ENCODE results near the gene GAL3ST1. TPM values are rescaled to one million over a fixed set of nuclear protein-coding genes. Genes with fewer than 3 reads are reported as not detected.
"Not testable (repeated sequence)": the region's sequence is repeated elsewhere in the genome, so short reads cannot be mapped to it uniquely, and the experiment has no call there.

Gene GAL3ST1
- total and polyA plus RNA-seq, 10 of the 15 experiments (the other 5 are each of a cell fraction or from before 2014, with no cell fraction given) = not detected

DNA sequence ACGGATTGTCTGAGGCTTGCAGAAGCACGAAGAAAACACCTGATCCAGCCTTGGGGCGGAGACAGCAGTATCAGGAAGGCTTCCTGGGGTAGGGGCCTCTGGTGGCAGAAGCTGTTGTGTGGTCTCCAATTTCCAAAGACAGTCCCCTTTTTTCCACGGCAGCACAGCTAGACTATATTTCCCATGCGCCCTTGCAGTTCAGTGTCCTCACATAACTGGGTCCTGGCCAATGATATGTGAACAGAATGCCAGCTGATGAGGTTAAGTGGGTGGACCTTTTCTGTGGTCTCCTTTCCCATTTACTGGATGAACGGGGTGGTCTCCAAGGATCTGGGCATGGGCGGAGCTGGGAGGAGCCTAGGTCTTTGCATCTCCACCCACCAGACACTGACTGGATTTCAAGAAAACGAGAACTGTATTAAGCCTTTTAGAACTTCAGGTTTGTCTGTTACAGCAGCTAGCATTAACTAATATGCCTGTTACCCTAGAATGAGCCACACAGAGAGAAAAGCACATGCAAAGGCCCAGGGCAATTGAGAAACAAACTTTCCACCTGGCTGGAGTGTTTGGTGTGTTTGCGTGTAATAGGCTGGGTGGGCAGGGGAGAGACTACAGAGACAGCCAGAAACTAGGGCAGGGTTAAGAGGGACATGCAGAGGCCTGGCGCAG lies 6.2 kb downstream of the GAL3ST1 start:
- intact Hi-C loops (cut with micrococcal nuclease; ENCODE audit: unreplicated experiment) = no loop called here
- Histone ChIP-seq H3K79me2 (ENCODE audit: control insufficient read depth, insufficient read depth, low read length) (no peaks in the 10 kb centered on the region), H2AFZ (ENCODE audit: control insufficient read depth, low read depth, low read length) (no peak overlapping the region), H3K4me1 (ENCODE audit: control insufficient read depth, insufficient read depth, low read length) (no peaks in the 10 kb centered on the region), H4K20me1 (ENCODE audit: control insufficient read depth, insufficient read depth) (no peaks in the 10 kb centered on the region; the same call in 1 of the 2 replicates), H3K4me3 (no peak overlapping the region), H3K27me3 (replicated peaks in 1 of 2; ENCODE audit: control insufficient read depth in 2 of 2, insufficient read depth in 2 of 2, low read length in 1 of 2) (no peaks in the 10 kb centered on the region), H3K4me2 (ENCODE audit: control insufficient read depth, insufficient read depth) (no peak overlapping the region), H3K36me3 (ENCODE audit: control insufficient read depth in 2 of 2, insufficient read depth in 2 of 2, low read length in 1 of 2) (no peaks in the 10 kb centered on the region), H3K9ac (ENCODE audit: control insufficient read depth, insufficient read depth, low read length) (no peak overlapping the region), H3K27ac (ENCODE audit: control insufficient read depth, insufficient read depth) (no peak overlapping the region), H3K9me3 (replicated peaks; ENCODE audit: control insufficient read depth, insufficient read depth, low read length) (no peaks in the 10 kb centered on the region)
- ChIA-PET POLR2A (no interaction called here), SMC1A (ENCODE audit: uncharacterized antibody, unreplicated experiment) (no interaction called here), RAD21 (ENCODE audit: unreplicated experiment) (no interaction called here), CTCF (no interaction called here)
- FAIRE-seq = no peak
- in situ Hi-C loops (cut with MboI) = no loop called here
- no peak for TF ChIP-seq ATF3 (IDR thresholded peaks at IDR 0.05; ENCODE audit: borderline replicate concordance, extremely low read depth, low read depth, low read length)
- TF ChIP-seq ZNF274 (IDR thresholded peaks at IDR 0.05; ENCODE audit: insufficient read depth, insufficient read length) = no peak
- TF ChIP-seq SP1 (IDR thresholded peaks at IDR 0.05; ENCODE audit: low read depth, low read length) = no peak
- TF ChIP-seq, protein P1, sequence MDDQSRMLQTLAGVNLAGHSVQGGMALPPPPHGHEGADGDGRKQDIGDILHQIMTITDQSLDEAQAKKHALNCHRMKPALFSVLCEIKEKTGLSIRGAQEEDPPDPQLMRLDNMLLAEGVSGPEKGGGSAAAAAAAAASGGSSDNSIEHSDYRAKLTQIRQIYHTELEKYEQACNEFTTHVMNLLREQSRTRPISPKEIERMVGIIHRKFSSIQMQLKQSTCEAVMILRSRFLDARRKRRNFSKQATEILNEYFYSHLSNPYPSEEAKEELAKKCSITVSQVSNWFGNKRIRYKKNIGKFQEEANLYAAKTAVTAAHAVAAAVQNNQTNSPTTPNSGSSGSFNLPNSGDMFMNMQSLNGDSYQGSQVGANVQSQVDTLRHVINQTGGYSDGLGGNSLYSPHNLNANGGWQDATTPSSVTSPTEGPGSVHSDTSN (IDR thresholded peaks at IDR 0.05; ENCODE audit: insufficient replicate concordance, low read depth, low read length) = no peak
- TF ChIP-seq FOS (IDR thresholded peaks at IDR 0.05; ENCODE audit: borderline replicate concordance, extremely low read depth, insufficient read length) = no peak
- TF ChIP-seq CBFB (IDR thresholded peaks at IDR 0.05; ENCODE audit: low read depth) = no peak
- no peak for TF ChIP-seq MAX (IDR thresholded peaks at IDR 0.05; ENCODE audit: low read depth, low read length)
- TF ChIP-seq HCFC1 (IDR thresholded peaks at IDR 0.05; ENCODE audit: low read length) = no peak
- no peak for ATAC-seq
- BruUV-seq (replicated peaks) = no TSS peak
- no peak for DNase-seq (ENCODE audit: low read depth, low spot score)
- 43% methylated on average over 10 of the region's 10 CpGs for WGBS (ENCODE audit: insufficient coverage, insufficient replicate concordance, low lambda C conversion rate, missing lambda C conversion rate)

- H3K4me2 ChIP-seq (ENCODE audit: control insufficient read depth, insufficient read depth); H3K79me2 ChIP-seq (ENCODE audit: control insufficient read depth, insufficient read depth, low read length); H3K4me3 ChIP-seq; RAD21 ChIA-PET (ENCODE audit: unreplicated experiment); H3K4me1 ChIP-seq (ENCODE audit: control insufficient read depth, insufficient read depth, low read length); H3K9me3 ChIP-seq (replicated peaks; ENCODE audit: control insufficient read depth, insufficient read depth, low read length); BruUV-seq (replicated peaks); SMC1A ChIA-PET (ENCODE audit: uncharacterized antibody, unreplicated experiment); H3K36me3 ChIP-seq (ENCODE audit: control insufficient read depth in 2 of 2, insufficient read depth in 2 of 2, low read length in 1 of 2); in situ Hi-C loops (cut with MboI); H3K27ac ChIP-seq (ENCODE audit: control insufficient read depth, insufficient read depth); CTCF ChIA-PET; H2AFZ ChIP-seq (ENCODE audit: control insufficient read depth, low read depth, low read length); intact Hi-C loops (cut with micrococcal nuclease; ENCODE audit: unreplicated experiment); FAIRE-seq; DNase-seq (ENCODE audit: low read depth, low spot score); H4K20me1 ChIP-seq (ENCODE audit: control insufficient read depth, insufficient read depth); ATAC-seq; POLR2A ChIA-PET; H3K27me3 ChIP-seq (replicated peaks in 1 of 2; ENCODE audit: control insufficient read depth in 2 of 2, insufficient read depth in 2 of 2, low read length in 1 of 2); H3K9ac ChIP-seq (ENCODE audit: control insufficient read depth, insufficient read depth, low read length): not testable (repeated sequence)
- 45% methylated on average over 6 of the region's 6 CpGs for WGBS (ENCODE audit: insufficient coverage, insufficient replicate concordance, low lambda C conversion rate, missing lambda C conversion rate)
Observed at GRCh38 chr22:30567277-30567676, 7.2 kb downstream of the GAL3ST1 start.

All from GM12878 (cell line).